A549 (cell line): Measurements from ENCODE around the gene EMSY. TPM values are rescaled to one million over a fixed set of nuclear protein-coding genes. Genes with fewer than 3 reads are reported as not detected.
"Not testable (repeated sequence)": the region's sequence is repeated elsewhere in the genome, so short reads cannot be mapped to it uniquely, and the experiment has no call there.

Source experiments
- ATAC-seq, 2 experiments: fragments of 200-7000 bp in 1 of 2; fragments of >200 bp in 1 of 2; cut with Nextera tagmentation in 1 of 2; cut with Tn5 transposase in 1 of 2; 3 replicates each; pipeline versions ENCODE4 v1.8.0 to v1.9.1; 2018 to 2020; ENCODE audit warnings: mild to moderate bottlenecking in 1 of 2, moderate library complexity in 1 of 2
- CTCF ChIA-PET: fragments of 300-600 bp; sonication (Branson Sonifier 250); formaldehyde crosslinking; extraction: SDS; loops from one replicate; lab custom pipeline; 2021; ENCODE audit warnings: antibody characterized with exemption, inconsistent platforms; lab: Yijun Ruan, JAX
- POLR2A ChIA-PET: fragments of 350-600 bp; formaldehyde crosslinking; extraction: SDS; loops from one replicate; lab custom pipeline; 2021; ENCODE audit warnings: antibody characterized with exemption, inconsistent platforms; lab: Yijun Ruan, JAX
- DNase-seq, 2 experiments: peaks; one replicate each; pipeline versions ENCODE4 v3.0.0 to v3.0.0-alpha.2; 2011 to 2016; ENCODE audit warnings: low read depth in 1 of 2, low spot score in 1 of 2
- FAIRE-seq: peaks from 2 replicates; lab custom pipeline; 2011; peaks lifted over from hg19 to GRCh38; lab: Jason Lieb, UNC
- H3K27ac ChIP-seq, 2 experiments: fragments of >200 bp; sonication (Bioruptor Twin); formaldehyde crosslinking; 3 replicates each; pipeline ENCODE4 v1.5.1; 2016 to 2017
- H3K4me1 ChIP-seq: fragments of >200 bp; sonication (Bioruptor Twin); formaldehyde crosslinking; 3 replicates; pipeline ENCODE4 v1.6.1; 2016
- H3K4me2 ChIP-seq: fragments of >200 bp; sonication (Bioruptor Twin); formaldehyde crosslinking; 3 replicates; pipeline ENCODE4 v1.6.1; 2016
- H3K4me3 ChIP-seq: fragments of >200 bp; sonication (Bioruptor Twin); formaldehyde crosslinking; 3 replicates; pipeline ENCODE4 v1.5.1; 2016
- H3K9me3 ChIP-seq: fragments of >200 bp; sonication (Bioruptor Twin); formaldehyde crosslinking; 3 replicates; pipeline ENCODE4 v1.6.1; 2016
- ATOH8 ChIP-seq: fragments of 250-450 bp; sonication (Bioruptor Pico); IDR thresholded peaks from 2 replicates; pipeline ENCODE4 v1.5.0; 2020; ENCODE audit warnings: low read depth, mild to moderate bottlenecking, moderate library complexity
- CHD4 ChIP-seq: fragments of 200-600 bp; sonication (generic); IDR thresholded peaks from 2 replicates; pipeline ENCODE4 v1.6.1; 2016; ENCODE audit warnings: antibody characterized with exemption, mild to moderate bottlenecking, borderline replicate concordance
- CTCF ChIP-seq: fragments of >200 bp; sonication (Bioruptor Twin); formaldehyde crosslinking; IDR thresholded peaks from 3 replicates; pipeline ENCODE4 v1.5.1; 2016
- E2F6 ChIP-seq: IDR thresholded peaks from 2 replicates; pipeline ENCODE4 v1.6.1; 2012; ENCODE audit warnings: low read depth, borderline replicate concordance
- EHMT2 ChIP-seq: fragments of 200-600 bp; sonication (generic); IDR thresholded peaks from 2 replicates; pipeline ENCODE4 v1.6.1; 2016; ENCODE audit warnings: antibody characterized with exemption, low read depth, mild to moderate bottlenecking, moderate library complexity
- ESRRA ChIP-seq: fragments of 150-350 bp; IDR thresholded peaks from 2 replicates; pipeline ENCODE4 v1.6.1; 2014; ENCODE audit warnings: mild to moderate bottlenecking, low read length, borderline replicate concordance
- HDAC2 ChIP-seq: fragments of 200-600 bp; sonication (generic); IDR thresholded peaks from 2 replicates; pipeline ENCODE4 v1.6.1; 2016
- KDM5A ChIP-seq: fragments of 200-600 bp; sonication (generic); IDR thresholded peaks from 2 replicates; pipeline ENCODE4 v1.6.1; 2016; ENCODE audit warnings: antibody characterized with exemption, mild to moderate bottlenecking
- MAZ ChIP-seq: fragments of 150-350 bp; IDR thresholded peaks from 2 replicates; pipeline ENCODE4 v1.6.1; 2014; ENCODE audit warnings: antibody characterized with exemption, low read depth, low read length, borderline replicate concordance
- NR3C1 ChIP-seq: fragments of >200 bp; sonication (Bioruptor Twin); formaldehyde crosslinking; IDR thresholded peaks from 3 replicates; pipeline ENCODE4 v1.6.1; 2017
- PBX3 ChIP-seq: IDR thresholded peaks from 2 replicates; pipeline ENCODE4 v1.6.1; 2012
- PHF8 ChIP-seq: fragments of 200-600 bp; sonication (generic); IDR thresholded peaks from 2 replicates; pipeline ENCODE4 v1.6.1; 2016; ENCODE audit warnings: low read depth, mild to moderate bottlenecking, antibody characterized with exemption, moderate library complexity, borderline replicate concordance
- RAD21 ChIP-seq, 2 experiments: fragments of >200 bp in 1 of 2; sonication (Bioruptor Twin) in 1 of 2; formaldehyde crosslinking in 1 of 2; IDR thresholded peaks in 1 of 2; conservative IDR thresholded peaks in 1 of 2; 2 replicates in 1 of 2; 3 replicates in 1 of 2; pipeline ENCODE4 v1.6.1; 2012 to 2018; ENCODE audit warnings: inconsistent platforms in 1 of 2
- RNF2 ChIP-seq: fragments of 200-600 bp; sonication (generic); IDR thresholded peaks from 2 replicates; pipeline ENCODE4 v1.6.1; 2016; ENCODE audit warnings: low read depth, mild to moderate bottlenecking, antibody characterized with exemption, moderate library complexity, borderline replicate concordance
- ZSCAN20 ChIP-seq: fragments of 250-450 bp; sonication (Bioruptor Pico); IDR thresholded peaks from 2 replicates; pipeline ENCODE4 v1.8.0; 2022; ENCODE audit warnings: mild to moderate bottlenecking, moderate library complexity
- WGBS: methylation state at CpG from one replicate; pipeline ENCODE4 v1.1.6; 2017; ENCODE audit errors: missing lambda C conversion rate; 5-methylcytosine and 5-hydroxymethylcytosine counted together
- polyA plus RNA-seq, 4 experiments: library from polyadenylated mRNA; depleted of rRNA in 3 of 4; stranded (reverse); fragments of >200 nt; fragmentation: RNase III in 1 of 4; extraction: RNeasy Plus Mini Kit Qiagen cat#74134 plus additional on column Dnase treatment in 1 of 4; gene quantifications; 2 replicates in 3 of 4; 3 replicates in 1 of 4; pipeline ENCODE4 v1.2.3, GENCODE V29; 2011 to 2017

The EMSY gene
- polyA plus RNA-seq, 2 of the 4 experiments (the other 2 are of a cell fraction), result 11.2 to 23.0 TPM

GRCh38 chr11:76400967-76401366, 43.9 kb upstream of the EMSY start (continued):
- TF ChIP-seq E2F6 (no peak), RAD21 (conservative IDR thresholded peaks at IDR 0.05 in 1 of 2, IDR thresholded peaks at IDR 0.05 in 1 of 2) (no peak), RNF2 (no peak), ESRRA (no peak), KDM5A (no peak)

- DNase-seq, H3K4me3 ChIP-seq, ATAC-seq, H3K27ac ChIP-seq, H3K4me1 ChIP-seq, H3K9me3 ChIP-seq, FAIRE-seq, H3K4me2 ChIP-seq, POLR2A ChIA-PET: not testable (repeated sequence)
- CTCF ChIA-PET, result interaction anchor here (0.7 to 1.1 kb wide), 3 partner anchors 19 to 193 kb away, joined by 3 to 6 read pairs (median 4); no protein-coding TSS in a partner anchor
- WGBS, result 73% methylated on average over 8 of the region's 8 CpGs
Measured at GRCh38 chr11:76401484-76401883, 43.3 kb upstream of the EMSY start.

- no peaks in the 10 kb centered on the region for H3K9me3 ChIP-seq
- TF ChIP-seq HDAC2 (no peak), NR3C1 (no peak), ATOH8 (CRISPR knock-in tag) (no peak), RAD21 (conservative IDR thresholded peaks at IDR 0.05 in 1 of 2, IDR thresholded peaks at IDR 0.05 in 1 of 2) (no peak), PHF8 (no peak), EHMT2 (no peak), RNF2 (no peak), PBX3 (no peak), ZSCAN20 (CRISPR knock-in tag) (no peak), KDM5A (no peak), E2F6 (no peak), MAZ (no peak), CHD4 (no peak), CTCF (no peak)
- no peak overlapping the region for H3K27ac ChIP-seq
- CTCF ChIA-PET, result interaction anchor here (1.3 to 1.4 kb wide), 2 partner anchors 23 to 54 kb away, joined by 3 to 4 read pairs; no protein-coding TSS in a partner anchor
- no peak overlapping the region for H3K4me3 ChIP-seq
- DNase-seq, result no peak
- no peak overlapping the region for H3K4me2 ChIP-seq
- H3K4me1 ChIP-seq, result no peaks in the 10 kb centered on the region
- POLR2A ChIA-PET, result no interaction called here
- ATAC-seq, result no peak
- FAIRE-seq, result no peak
- 77% methylated on average over 4 of the region's 4 CpGs for WGBS
Measured at GRCh38 chr11:76406359-76406758, 38.5 kb upstream of the EMSY start.
